ENCODE measurements around the gene MAN2A2. TPM values are rescaled to one million over a fixed set of nuclear protein-coding genes. Genes with fewer than 3 reads are reported as not detected.

MAN2A2 gene
- total and polyA plus RNA-seq, 9 of the 15 experiments (the other 6 are each of a cell fraction or from before 2014, with no cell fraction given), result 7.3 to 151 (median 43.4) TPM

DNA sequence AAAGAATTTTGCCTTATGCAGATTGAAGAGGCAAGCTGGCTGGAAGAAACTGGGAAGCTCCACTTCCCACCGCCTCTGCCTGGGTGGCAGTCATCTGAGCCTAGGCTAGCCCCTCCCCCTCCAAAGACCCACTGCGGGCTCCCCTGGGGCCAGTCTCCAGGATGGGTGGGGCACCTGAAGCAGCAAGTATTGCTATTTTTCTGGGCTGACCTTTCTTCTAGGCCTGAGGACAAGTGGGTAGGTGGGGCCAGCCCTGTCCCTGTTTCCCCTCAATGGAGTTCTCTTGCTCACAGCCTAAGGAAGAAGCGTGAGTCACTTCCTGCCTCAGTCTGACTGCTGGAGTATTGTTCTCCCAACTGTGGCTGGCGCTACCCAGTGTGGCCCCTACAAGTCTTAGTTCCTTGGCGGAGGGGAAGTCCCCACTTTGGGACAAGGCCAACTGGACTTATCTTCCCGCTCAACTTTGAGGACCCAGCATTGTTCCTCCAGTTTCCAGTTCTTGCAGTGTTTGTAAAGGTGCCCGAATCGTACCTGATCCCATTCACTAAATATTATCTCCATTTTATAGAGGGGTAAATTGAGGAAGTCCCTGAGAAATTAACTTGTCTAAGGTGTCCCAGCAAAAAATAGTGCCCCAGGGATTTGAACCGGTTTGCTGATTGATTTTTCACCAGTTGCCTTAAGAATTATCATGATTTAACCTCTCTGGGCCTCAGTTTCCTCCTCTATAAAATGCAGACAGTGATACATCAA is 33.3 kb upstream of the MAN2A2 start (continued):
- TF ChIP-seq, protein P1, sequence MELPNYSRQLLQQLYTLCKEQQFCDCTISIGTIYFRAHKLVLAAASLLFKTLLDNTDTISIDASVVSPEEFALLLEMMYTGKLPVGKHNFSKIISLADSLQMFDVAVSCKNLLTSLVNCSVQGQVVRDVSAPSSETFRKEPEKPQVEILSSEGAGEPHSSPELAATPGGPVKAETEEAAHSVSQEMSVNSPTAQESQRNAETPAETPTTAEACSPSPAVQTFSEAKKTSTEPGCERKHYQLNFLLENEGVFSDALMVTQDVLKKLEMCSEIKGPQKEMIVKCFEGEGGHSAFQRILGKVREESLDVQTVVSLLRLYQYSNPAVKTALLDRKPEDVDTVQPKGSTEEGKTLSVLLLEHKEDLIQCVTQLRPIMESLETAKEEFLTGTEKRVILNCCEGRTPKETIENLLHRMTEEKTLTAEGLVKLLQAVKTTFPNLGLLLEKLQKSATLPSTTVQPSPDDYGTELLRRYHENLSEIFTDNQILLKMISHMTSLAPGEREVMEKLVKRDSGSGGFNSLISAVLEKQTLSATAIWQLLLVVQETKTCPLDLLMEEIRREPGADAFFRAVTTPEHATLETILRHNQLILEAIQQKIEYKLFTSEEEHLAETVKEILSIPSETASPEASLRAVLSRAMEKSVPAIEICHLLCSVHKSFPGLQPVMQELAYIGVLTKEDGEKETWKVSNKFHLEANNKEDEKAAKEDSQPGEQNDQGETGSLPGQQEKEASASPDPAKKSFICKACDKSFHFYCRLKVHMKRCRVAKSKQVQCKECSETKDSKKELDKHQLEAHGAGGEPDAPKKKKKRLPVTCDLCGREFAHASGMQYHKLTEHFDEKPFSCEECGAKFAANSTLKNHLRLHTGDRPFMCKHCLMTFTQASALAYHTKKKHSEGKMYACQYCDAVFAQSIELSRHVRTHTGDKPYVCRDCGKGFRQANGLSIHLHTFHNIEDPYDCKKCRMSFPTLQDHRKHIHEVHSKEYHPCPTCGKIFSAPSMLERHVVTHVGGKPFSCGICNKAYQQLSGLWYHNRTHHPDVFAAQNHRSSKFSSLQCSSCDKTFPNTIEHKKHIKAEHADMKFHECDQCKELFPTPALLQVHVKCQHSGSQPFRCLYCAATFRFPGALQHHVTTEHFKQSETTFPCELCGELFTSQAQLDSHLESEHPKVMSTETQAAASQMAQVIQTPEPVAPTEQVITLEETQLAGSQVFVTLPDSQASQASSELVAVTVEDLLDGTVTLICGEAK (IDR thresholded peaks at IDR 0.05), result peak; percentile 39; the same call in 1 of the 2 replicates
- TF ChIP-seq, protein P1 (CRISPR knock-in tag; IDR thresholded peaks at IDR 0.05), result no peak
- TF ChIP-seq, protein P2, sequence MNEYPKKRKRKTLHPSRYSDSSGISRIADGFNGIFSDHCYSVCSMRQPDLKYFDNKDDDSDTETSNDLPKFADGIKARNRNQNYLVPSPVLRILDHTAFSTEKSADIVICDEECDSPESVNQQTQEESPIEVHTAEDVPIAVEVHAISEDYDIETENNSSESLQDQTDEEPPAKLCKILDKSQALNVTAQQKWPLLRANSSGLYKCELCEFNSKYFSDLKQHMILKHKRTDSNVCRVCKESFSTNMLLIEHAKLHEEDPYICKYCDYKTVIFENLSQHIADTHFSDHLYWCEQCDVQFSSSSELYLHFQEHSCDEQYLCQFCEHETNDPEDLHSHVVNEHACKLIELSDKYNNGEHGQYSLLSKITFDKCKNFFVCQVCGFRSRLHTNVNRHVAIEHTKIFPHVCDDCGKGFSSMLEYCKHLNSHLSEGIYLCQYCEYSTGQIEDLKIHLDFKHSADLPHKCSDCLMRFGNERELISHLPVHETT (CRISPR knock-in tag; conservative IDR thresholded peaks at IDR 0.05 in 1 of 2, IDR thresholded peaks at IDR 0.05 in 1 of 2), result no peak
- TF ChIP-seq HCFC1 (IDR thresholded peaks at IDR 0.05; ENCODE audit: low read depth, low read length) (no peak), ZNF311 (CRISPR knock-in tag; IDR thresholded peaks at IDR 0.05) (peak; percentile 42; the same call in 1 of the 2 replicates), ZNF830 (CRISPR knock-in tag; IDR thresholded peaks at IDR 0.05) (no peak), POLR2H (tag; IDR thresholded peaks at IDR 0.05; ENCODE audit: low read depth) (0 out of 2 replicates have a peak, but pooled peaks have one; percentile 38), ZFPM2 (CRISPR knock-in tag; IDR thresholded peaks at IDR 0.05) (no peak)
- TF ChIP-seq, protein P3, sequence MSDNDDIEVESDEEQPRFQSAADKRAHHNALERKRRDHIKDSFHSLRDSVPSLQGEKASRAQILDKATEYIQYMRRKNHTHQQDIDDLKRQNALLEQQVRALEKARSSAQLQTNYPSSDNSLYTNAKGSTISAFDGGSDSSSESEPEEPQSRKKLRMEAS (CRISPR knock-in tag; IDR thresholded peaks at IDR 0.05), result no peak
- TF ChIP-seq, protein P4, sequence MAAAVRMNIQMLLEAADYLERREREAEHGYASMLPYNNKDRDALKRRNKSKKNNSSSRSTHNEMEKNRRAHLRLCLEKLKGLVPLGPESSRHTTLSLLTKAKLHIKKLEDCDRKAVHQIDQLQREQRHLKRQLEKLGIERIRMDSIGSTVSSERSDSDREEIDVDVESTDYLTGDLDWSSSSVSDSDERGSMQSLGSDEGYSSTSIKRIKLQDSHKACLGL (CRISPR knock-in tag; IDR thresholded peaks at IDR 0.05; ENCODE audit: borderline replicate concordance, poor library complexity, severe bottlenecking), result no peak
